ENCODE data around the gene PTPRJ.
A peak's percentile ranks its signal among the peaks of the same experiment; 100 is the strongest.
"Not testable (repeated sequence)": the region's sequence is repeated elsewhere in the genome, so short reads cannot be mapped to it uniquely, and the experiment has no call there.

Gene PTPRJ

GRCh38 chr11:48138222-48138621 is 157.9 kb downstream of the PTPRJ start:
- peaks cover 30% of the 10 kb centered on the region for H3K36me3 Mint-ChIP-seq (ENCODE audit: low read depth)
- no peak overlapping the region for H3K4me3 Mint-ChIP-seq
- H3K9me3 Mint-ChIP-seq, result no peaks in the 10 kb centered on the region
- no peaks in the 10 kb centered on the region for H3K4me1 Mint-ChIP-seq
- H3K27me3 Mint-ChIP-seq (ENCODE audit: low read depth), result no peaks in the 10 kb centered on the region
- no peak for TF ChIP-seq CTCF (IDR thresholded peaks at IDR 0.05; ENCODE audit: unreplicated experiment in 3 of 3)
- no peak overlapping the region for H3K27ac Mint-ChIP-seq

- H3K27me3 Mint-ChIP-seq (ENCODE audit: low read depth); H3K9me3 Mint-ChIP-seq; H3K27ac Mint-ChIP-seq; H3K4me1 Mint-ChIP-seq; H3K4me3 Mint-ChIP-seq: not testable (repeated sequence)
- peaks cover 38% of the 10 kb centered on the region for H3K36me3 Mint-ChIP-seq (ENCODE audit: low read depth)
Measured at GRCh38 chr11:48139896-48140295, 159.5 kb downstream of the PTPRJ start.

- no peak overlapping the region for H3K4me3 Mint-ChIP-seq
- peaks cover 42% of the 10 kb centered on the region for H3K36me3 Mint-ChIP-seq (ENCODE audit: low read depth)
- H3K27ac Mint-ChIP-seq, result no peak overlapping the region
- no peak for TF ChIP-seq CTCF (IDR thresholded peaks at IDR 0.05; ENCODE audit: unreplicated experiment in 3 of 3)
- H3K27me3 Mint-ChIP-seq (ENCODE audit: low read depth), result no peaks in the 10 kb centered on the region
- no peaks in the 10 kb centered on the region for H3K9me3 Mint-ChIP-seq
- no peaks in the 10 kb centered on the region for H3K4me1 Mint-ChIP-seq
Measured at GRCh38 chr11:48141475-48142122, 161.2 kb downstream of the PTPRJ start.

GRCh38 chr11:48142889-48143288 is 162.5 kb downstream of the PTPRJ start:
- Mint-ChIP-seq H3K36me3 (ENCODE audit: low read depth) (peaks cover 43% of the 10 kb centered on the region), H3K27me3 (ENCODE audit: low read depth) (no peaks in the 10 kb centered on the region)
- TF ChIP-seq CTCF (IDR thresholded peaks at IDR 0.05; ENCODE audit: unreplicated experiment in 3 of 3), result no peak

GRCh38 chr11:48148749-48149148 is 168.4 kb downstream of the PTPRJ start:
- H3K27ac Mint-ChIP-seq, result no peak overlapping the region
- H3K9me3 Mint-ChIP-seq, result peaks cover 9% of the 10 kb centered on the region
- H3K4me3 Mint-ChIP-seq, result no peak overlapping the region
- no peaks in the 10 kb centered on the region for H3K27me3 Mint-ChIP-seq (ENCODE audit: low read depth)
- no peak for TF ChIP-seq CTCF (IDR thresholded peaks at IDR 0.05; ENCODE audit: unreplicated experiment in 3 of 3)
- H3K36me3 Mint-ChIP-seq (ENCODE audit: low read depth), result peaks cover 62% of the 10 kb centered on the region
- H3K4me1 Mint-ChIP-seq, result no peaks in the 10 kb centered on the region

More at GRCh38 chr11:48142889-48143288, 162.5 kb downstream of the PTPRJ start:
- no peaks in the 10 kb centered on the region for H3K4me1 Mint-ChIP-seq
- H3K27ac Mint-ChIP-seq, result peak overlapping the region; percentile 31 to 65 (median 37)
- no peaks in the 10 kb centered on the region for H3K9me3 Mint-ChIP-seq
- no peak overlapping the region for H3K4me3 Mint-ChIP-seq

- H3K4me3 Mint-ChIP-seq, result no peak overlapping the region
- H3K9me3 Mint-ChIP-seq, result peaks cover 12% of the 10 kb centered on the region
- peaks cover 63% of the 10 kb centered on the region for H3K36me3 Mint-ChIP-seq (ENCODE audit: low read depth)
- no peaks in the 10 kb centered on the region for H3K27me3 Mint-ChIP-seq (ENCODE audit: low read depth)
- H3K4me1 Mint-ChIP-seq, result no peaks in the 10 kb centered on the region
- no peak for TF ChIP-seq CTCF (IDR thresholded peaks at IDR 0.05; ENCODE audit: unreplicated experiment in 3 of 3)
- no peak overlapping the region for H3K27ac Mint-ChIP-seq
Measured at GRCh38 chr11:48150213-48150612, 169.9 kb downstream of the PTPRJ start.

Data from nephron (organoid).